ENCODE results near the gene GNAQ.

GNAQ gene

DNA sequence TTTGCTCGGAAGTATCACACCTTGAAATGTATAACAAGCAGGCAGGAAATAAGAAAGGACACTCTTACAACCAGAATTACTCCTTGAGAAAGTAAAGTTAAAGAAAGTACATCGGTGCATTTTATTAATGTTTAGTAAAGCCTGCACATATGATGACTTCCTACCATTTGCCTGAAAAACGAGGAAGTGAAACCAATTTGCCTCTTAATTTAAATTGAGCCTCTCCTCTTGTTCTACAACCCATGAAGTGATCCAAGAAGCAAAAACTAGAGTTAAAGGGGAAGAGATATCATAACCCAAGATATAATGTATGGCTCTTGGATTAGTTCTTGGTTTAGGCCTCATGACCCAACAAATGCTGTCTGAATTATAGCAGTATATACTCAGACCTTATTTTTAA lies 95.6 kb downstream of the GNAQ start:
- DNase-seq, result peak; percentile 87

DNA sequence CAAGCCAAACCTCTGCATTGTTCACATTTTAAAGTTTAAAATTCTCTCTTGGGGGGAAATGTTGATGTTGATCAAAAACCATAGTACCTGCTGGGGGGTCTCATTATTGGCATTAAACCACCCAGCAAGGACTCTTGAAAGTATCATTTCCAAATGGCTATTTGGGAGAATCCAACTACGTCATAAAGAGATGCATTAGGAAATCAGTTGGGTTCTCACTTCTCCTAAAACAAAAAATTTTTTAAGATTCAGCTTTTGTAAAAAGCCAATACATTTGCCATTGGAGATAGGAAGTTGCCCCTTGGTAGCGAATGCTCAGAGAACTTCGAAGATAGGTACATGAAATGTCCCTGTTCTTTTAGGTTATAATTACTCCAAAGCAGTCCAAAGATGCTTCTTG lies 96.4 kb downstream of the GNAQ start:
- no peak for DNase-seq

DNA sequence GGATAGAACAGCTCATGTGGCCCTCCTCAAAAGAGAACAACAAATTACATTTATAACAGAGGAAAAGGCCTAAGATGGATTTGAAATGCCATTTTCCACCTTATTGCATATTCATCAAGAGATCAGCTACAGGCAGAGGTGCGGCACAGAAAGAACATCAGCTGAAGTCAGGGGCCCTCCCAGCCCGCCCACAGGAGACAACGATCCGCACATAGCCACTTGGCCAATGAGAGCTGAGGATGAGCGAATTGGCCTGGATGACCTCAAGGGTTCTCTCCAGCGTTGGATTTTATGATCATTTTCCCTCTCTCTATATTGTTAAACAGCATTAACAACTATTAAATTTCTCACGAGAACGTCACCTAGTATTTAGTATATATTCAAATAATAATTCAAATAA lies 97.6 kb downstream of the GNAQ start:
- no peak for DNase-seq

DNA sequence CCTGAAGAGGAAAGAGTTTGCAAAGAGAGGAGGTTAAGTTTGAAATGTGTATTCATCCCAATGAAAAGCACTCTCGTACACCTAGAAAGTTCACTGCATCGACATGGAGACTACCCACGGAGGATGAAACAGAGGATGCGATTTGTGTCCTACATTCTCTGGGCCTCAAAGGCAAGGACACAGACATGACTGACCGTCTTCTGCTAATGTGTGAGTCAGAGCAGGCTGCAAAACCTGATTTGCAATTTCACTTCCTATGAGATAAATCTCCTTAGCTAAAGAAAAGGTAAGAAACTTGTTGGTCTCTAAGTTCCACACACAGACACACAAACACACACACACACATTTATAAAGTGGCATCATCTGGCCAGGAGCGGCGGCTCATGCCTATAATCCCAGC lies 98.6 kb downstream of the GNAQ start:
- no peak for DNase-seq

DNA sequence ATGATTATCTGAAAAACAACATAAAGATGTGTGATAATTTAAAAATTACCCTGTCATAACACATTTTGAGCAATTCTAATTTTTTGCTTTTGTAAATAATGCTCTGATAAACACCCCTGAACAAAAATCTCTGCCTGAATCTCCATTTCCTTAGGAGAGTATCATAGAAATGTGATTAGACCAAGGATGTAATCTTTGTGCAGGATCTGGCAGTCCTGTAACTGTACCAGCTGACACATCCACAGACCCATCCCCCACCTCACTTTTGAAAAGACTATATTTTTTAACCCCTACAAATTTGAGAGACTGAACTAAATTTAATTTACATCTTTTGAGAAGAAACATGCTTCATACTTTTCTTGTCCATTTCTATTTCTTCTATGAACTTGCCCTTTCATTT lies 101.7 kb downstream of the GNAQ start:
- DNase-seq, result no peak

DNA sequence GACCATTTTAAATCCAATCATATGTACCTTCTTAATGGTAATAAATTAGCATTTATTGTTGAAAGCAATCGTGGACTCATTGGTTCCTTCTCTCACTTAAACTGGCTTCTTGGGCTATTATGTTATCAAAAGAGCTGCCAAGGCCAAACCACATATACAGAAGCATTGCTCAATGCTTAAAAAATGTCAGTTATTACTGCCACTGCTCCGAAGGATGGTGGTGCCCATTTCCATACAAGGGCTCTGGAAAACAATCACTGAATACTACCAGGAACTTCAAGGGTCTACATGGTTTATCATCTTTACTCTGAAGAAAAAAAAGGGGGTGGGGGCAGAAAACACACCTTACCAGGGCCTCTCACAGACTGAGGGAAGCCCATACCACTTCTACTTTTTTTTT lies 104.3 kb downstream of the GNAQ start:
- no peak for DNase-seq

DNA sequence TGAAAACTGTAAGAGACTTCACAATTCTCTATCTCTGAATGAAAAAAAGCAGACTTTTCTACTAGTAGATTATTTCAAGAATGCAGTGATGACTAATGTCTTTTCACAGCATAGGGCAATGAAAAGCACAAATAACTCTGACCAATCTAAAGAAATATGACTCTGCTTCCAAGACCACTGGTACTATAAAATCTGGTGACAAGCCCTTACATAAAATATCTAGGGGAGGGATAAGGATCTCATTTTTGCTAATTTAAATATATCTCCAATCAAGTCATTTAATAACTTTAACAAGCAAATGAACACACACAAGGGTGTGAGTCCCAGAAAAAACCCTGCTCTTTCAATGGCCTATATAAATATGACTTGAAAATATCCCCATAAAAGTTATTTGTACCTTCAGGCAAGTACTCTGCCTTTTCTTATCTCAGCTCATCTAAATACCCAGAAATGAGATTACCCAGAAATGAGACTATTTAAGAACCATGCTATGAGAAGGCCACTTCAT lies 105.2 kb downstream of the GNAQ start:
- no peak for DNase-seq

DNA sequence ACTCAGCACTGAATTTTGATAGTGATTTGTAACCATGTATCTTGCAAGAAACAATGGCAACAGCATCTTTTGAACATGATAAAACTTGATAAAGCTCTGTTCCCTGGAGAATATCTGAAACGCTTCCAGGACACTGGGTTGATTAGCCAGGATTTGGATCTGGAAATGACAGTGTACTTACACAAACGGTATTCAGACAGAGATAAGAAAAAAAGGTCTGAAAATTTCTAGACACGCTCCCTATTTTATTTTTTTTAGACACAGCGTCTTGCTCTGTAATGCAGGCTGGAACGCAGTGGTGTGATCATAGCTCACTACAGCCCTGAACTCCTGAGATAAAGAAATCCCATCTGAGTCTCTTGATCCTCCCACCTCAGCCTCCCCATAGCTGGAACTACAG lies 109.0 kb downstream of the GNAQ start:
- DNase-seq, result no peak

DNA sequence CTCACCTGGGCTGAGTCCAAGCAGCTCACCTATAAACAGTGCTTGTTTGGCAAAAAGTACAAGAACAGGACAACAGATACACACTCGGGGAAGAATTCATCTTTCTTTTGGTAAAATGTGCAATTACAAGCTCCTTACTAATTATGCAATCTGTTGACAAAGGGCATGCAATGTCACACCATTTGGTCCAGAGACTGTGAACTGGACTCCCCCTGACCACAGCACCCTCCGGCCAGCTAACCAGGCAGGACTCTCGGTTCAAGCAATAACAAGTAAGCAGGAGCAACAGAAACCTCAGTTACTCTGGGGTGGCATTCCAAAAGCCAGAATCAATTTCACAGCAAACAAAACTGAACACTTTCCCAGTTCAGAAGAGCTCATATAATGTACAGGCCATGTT lies 113.8 kb downstream of the GNAQ start:
- DNase-seq, result no peak

DNA sequence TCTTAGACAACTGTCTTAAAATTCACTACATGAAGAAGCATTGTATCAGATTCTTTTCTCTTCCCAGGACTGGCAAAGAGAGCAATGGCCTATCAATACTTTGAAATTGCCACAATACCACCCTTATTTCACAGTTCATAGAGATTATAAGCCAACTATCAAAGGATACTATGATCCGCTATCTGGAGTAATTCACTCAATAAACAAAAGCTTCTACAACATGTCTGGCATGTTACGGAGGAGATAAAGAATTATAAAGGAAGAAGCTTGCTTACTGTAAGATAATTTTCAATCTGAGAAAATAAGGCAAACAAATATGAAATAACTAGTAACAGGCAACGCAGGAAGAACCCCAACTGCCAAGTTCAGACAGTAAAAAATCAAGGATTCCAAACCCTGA lies 114.8 kb downstream of the GNAQ start:
- no peak for DNase-seq

DNA sequence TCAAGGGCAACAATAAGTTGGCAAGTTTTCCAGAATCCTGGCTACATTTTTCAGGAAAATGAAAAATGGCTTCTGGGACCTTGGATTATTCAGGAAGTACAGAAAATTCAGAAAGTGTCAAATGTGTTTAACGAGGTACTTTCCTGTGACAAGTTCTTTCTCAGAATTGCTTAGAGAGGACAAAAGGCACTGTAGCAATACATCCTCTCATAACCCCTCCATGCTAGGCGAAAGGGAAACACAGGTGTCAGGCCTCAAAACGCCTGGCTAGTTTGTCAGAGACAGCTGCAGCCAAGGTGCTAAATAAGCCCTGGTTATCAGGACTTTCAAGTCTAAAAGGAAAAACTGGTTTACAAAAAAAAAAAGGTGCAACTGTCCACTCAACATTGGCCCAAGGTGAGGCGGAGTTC lies 115.2 kb downstream of the GNAQ start:
- DNase-seq, result no peak

DNA sequence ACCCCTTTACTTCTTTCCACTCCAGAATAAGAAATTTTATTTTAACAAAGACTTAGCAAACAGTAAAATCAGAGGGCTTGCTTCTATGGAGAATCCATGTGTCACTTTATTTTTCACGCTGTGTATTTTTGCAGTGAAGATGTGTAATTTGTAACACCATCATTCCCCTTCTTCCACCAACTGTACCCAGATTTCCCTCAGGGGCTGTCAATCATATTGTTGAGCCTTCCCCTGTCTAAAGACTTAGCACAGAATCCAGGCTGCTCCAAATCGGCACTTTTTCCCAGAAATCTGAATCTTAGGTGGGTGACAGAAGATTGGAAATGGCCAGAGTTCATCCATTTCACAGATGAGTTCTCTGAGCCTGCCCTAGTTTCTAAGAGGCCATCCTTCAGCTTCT lies 115.9 kb downstream of the GNAQ start:
- no peak for DNase-seq

DNA sequence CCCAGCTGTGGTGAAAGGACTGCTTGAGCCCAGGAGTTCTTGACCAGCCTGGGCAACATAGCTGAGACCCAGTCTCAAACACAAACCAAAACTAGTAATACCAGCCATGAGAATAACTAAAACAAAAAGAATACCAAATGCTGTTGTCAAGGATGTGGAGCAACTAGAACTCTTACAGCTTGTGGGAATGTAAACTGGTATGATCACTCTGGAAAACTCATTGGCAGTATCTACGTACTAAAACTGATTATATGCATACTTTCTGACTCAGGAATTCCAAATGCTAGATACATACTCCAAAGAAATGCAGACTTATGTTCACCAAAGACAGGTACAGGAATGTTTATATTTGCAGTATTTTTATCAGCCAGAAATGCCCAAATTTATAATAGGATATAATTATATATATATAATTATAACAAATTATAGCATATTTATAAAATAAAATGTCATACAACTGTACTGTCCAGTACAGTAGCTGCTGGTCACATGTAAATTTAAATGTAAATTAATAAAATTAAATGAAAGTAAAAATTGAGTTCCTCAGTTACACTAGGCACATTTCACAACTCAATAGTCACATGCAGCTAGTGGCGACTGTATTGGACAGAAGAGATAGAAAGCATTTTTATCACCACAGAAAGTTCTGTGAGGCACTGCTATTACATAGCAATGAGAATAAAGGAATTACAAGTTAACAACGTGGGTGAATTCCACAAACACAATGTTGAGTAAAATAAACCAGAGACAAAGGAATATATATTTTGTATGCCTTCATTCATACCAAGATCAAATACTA lies 118.5 kb downstream of the GNAQ start:
- DNase-seq, result no peak

DNA sequence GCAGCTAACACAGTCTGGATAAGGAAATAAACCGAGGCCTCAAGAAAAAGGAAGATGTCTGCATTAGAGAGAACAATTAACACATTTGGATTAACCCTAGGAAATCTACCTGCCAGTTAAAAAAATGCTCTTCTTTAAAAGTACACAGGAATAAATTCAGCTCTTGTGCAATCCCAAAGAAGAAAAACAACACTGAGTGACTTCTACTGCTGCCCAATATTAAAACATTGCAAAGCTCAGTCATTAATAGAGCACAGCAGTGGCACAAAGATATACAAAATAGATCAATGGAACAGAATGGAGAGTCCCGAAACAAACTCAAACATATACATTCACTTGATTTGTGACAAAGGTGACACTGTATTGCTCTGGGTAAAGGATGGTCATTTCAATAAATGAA lies 119.7 kb downstream of the GNAQ start:
- no peak for DNase-seq

DNA sequence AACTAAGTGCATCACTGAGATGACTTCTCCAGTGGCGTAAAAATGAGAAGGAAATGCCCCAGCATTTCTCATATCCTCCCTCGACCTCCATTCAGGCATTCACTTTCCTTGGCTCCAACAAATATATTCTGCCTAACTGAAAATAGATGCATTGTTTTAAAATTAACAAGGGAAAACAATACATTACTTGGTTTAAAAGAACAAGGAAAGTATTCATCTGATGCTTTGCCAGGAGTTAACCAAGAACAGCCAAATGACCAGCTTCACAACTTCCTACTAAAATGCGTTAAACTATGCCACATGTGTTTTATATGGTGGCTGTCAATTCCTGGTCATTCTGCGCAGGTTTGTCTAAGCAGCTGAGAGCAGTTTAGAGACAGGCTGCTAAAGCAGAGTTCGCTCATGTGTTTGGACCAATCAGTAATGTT lies 121.4 kb downstream of the GNAQ start:
- no peak for DNase-seq

DNA sequence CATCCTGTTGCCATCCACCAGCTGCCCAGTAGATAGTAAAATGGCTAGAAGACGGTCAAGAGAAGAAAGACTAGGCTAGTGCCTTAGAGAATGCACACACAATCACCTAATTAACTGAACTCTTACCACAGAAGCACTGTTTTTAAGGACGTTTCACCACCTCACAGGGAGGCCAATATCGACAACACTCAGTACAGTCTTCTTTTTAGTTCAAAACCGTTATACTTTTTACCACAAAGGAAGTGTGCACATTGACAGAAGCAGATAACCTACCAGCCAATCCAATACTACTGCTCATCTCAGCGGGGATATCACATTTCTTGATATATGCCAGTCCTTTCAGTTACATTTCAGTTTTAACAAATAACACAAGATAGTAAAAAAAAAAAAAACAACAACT lies 122.3 kb downstream of the GNAQ start:
- peak; percentile 81 for DNase-seq

DNA sequence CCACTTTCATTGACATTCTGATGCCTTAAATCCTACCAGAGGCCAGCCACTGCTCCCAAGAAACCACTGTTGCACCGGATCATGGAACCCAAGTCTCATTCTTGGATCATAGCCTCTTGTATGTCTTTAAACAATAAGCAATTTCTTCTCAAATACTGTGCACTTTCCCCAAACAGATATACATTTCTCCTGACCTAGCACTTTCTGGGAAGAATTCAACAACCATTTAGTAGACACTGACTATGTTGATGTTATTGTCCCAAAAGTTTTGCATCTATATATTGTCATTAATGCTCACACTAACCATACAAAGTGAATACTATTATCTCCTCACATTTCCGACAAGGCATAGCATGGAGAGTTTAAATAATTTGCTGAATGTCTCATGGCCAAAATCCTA lies 123.3 kb downstream of the GNAQ start:
- DNase-seq, result no peak

DNA sequence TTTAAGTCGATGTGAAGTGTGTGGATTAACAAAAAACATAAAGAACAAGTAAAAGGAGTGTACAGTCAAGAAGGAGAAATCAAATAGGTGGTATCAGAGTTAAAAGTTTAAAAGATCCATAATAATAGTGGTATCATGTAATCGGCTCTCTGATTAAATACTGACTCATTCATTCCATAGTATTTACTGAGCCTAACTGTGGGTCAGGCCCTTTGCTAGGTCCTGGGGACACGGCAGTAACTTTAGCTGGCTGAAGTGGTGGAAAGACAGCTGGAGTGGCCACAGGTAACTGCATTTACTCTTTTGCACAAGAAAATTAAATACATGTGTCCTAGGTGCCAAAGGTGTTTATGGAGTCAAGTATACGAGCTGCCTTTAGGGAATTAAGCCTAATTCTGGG lies 124.0 kb downstream of the GNAQ start:
- no peak for DNase-seq

DNA sequence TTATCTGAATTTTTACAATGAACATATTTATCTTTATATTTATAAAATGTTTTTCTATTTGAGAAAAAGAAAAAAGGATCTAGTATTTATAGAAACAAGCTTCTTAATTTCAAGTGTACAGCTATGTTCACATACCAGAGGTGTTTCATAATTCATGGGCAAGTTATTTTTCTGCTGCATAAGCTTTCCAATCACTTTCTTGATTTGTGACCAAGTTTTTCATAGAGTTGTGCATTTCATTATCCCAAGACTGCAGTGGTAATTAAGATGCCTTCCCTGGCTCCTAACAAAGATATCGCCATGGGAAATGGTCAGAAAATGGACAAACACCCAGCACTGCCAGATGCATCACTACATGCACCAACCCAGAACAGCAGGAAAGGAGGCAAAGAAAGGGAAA lies 124.6 kb downstream of the GNAQ start:
- no peak for DNase-seq

DNA sequence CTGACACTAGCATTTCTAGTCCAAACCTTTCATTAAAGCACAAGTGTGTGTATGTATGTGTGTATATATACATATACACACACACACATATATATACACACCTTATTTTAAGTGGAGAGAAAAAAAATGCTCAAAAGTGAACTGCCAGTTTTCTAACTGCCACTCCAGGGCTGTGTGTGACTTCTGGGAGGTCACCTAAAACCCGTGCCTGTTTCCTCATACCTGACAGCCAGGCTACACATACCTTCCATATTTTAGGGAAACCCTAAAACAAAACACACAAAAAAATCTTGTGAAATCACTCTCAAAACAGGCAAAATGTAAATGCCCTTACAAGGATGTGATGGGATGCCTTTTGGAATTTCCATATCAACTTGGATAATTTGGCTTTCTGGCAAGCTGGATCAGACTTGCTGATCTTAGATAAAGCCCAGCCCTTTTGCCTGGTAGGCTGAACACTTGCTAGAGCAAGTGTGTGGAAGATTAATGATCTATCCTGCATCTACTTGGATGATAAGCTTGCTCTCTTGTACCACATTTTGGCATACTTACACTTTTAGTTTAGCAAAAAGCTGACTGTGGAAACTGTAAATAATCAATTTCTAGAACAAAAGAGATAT lies 127.8 kb downstream of the GNAQ start:
- DNase-seq, result no peak

DNA sequence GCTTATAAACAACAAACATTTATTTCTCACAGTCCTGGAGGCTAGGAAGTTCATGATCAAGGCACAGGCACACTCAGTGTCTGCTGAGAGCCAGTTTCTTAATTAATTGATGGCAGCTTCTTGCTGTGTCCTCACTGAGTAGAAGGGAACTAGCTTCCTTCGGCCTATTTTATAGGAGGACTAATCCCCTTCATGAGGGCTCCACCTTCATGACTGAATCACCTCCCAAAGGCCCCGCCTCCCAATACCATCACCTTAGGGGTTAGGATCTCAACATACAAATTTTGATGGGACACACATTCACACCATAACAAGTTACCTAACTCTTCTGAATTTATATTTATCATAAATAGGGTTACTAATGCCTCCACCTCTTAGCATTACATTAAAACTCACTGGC lies 129.8 kb downstream of the GNAQ start:
- no peak for DNase-seq

DNA sequence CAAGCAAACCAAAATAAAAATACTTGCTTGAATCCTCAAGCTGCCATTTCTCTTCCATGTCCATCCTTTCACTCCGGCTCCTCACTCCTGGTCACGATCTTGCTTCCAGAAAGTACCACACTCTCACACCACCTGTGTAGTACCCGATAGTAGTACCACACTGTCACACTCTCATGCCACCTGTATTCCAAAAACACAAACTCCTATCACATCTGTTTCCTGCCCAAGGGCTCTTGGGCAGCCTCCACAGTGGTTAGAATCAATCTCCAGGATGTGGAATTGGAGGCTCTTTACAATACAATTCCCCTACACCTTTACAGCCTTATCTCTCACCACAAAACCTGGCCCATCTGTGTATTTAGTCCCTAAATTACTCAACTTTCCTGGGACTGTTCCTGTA lies 130.6 kb downstream of the GNAQ start:
- no peak for DNase-seq

DNA sequence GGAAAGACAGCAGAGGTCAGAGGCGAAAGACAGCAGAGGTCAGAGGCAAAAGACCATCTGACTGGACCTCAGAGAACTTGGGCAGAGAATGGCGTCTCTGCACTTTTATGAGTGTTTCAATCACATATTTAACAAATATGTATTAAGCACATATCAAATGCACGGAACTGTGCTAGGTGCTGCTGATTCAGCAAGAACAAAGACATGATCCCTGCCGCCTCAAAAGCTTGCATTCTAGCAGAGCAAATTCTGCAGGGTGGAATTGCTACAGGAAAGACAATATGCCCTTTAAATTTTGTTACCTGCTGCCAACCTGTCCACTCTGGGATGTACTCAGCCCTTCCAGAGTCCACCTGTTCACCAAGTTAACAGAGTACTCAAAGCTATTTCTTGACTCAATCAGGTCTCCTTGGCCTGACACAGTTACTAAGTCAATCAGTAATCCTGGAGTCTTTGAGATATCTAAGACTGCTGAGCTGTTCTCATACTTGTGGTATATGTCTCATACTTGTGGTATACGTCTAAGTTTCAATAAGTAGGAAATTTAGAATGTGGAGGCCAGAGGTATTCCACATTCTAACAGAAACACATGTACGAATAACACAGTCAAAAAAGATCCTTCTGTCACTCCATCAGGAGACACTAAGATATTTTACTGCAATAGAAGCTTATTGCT lies 131.8 kb downstream of the GNAQ start:
- no peak for DNase-seq

DNA sequence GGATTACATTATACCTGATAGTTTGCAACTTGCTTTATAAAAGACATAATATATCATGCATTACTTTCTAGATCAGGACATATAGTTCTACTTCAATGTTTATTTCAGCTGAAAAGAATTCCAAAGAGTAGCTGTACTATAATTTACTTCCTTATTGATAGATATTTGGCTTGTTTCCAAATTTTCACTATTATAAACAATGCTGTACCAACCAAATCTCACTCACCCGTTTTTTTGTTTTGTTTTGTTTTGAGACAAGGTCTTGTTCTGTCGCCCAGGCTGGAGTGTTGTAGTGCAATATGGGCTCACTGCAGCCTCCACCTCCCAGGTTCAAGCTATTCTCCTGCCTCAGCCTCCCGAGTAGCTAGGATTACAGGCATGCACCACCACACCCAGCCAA lies 132.7 kb downstream of the GNAQ start:
- no peak for DNase-seq
